ENCODE results near the gene DNAAF5. TPM values are rescaled to one million over a fixed set of nuclear protein-coding genes. Genes with fewer than 3 reads are reported as not detected.

The DNAAF5 gene
- total RNA-seq, 2 experiments from 2014 or later, result 31.5 to 37.2 TPM

- H3K27ac Mint-ChIP-seq, result no peak overlapping the region
- POLR2A ChIA-PET, result interaction anchor here (0.6 kb wide), 1 partner anchor 45 kb away, joined by 3 read pairs; no protein-coding TSS in a partner anchor
- H3K27me3 Mint-ChIP-seq, result no peaks in the 10 kb centered on the region
- peaks cover 6% of the 10 kb centered on the region for H3K4me1 Mint-ChIP-seq
- ATAC-seq (no peak), DNase-seq (no peak)
- peaks cover 19% of the 10 kb centered on the region for H3K36me3 Mint-ChIP-seq (ENCODE audit: low read depth)
- CTCF ChIA-PET, result interaction anchor here (0.6 to 1.4 kb wide), 2 partner anchors 12 to 24 kb away, joined by 3 to 5 read pairs; no protein-coding TSS in a partner anchor
- intact Hi-C loops (cut with DNase I, micrococcal nuclease), result no loop called here
- H3K9me3 Mint-ChIP-seq (ENCODE audit: low read depth), result no peaks in the 10 kb centered on the region
- peak overlapping the region; percentile 38 for H3K4me3 Mint-ChIP-seq
These were observed 15.2 kb upstream of the DNAAF5 start for GRCh38 chr7:711093-711921.

- H3K4me3 Mint-ChIP-seq, result no peak overlapping the region
- DNase-seq (no peak), ATAC-seq (no peak)
- H3K27ac Mint-ChIP-seq, result no peak overlapping the region
- ChIA-PET CTCF (interaction anchor here (1.4 kb wide), 1 partner anchor 12 kb away, joined by 5 read pairs; no protein-coding TSS in a partner anchor), POLR2A (no interaction called here)
- H3K9me3 Mint-ChIP-seq (ENCODE audit: low read depth), result no peaks in the 10 kb centered on the region
- H3K4me1 Mint-ChIP-seq, result peaks cover 6% of the 10 kb centered on the region
- H3K27me3 Mint-ChIP-seq, result no peaks in the 10 kb centered on the region
- intact Hi-C loops (cut with DNase I, micrococcal nuclease), result no loop called here
- H3K36me3 Mint-ChIP-seq (ENCODE audit: low read depth), result peaks cover 19% of the 10 kb centered on the region
These were observed 14.5 kb upstream of the DNAAF5 start for GRCh38 chr7:711922-712380.

GRCh38 chr7:712381-713138 is 13.9 kb upstream of the DNAAF5 start:
- Mint-ChIP-seq H3K36me3 (ENCODE audit: low read depth) (peaks cover 14% of the 10 kb centered on the region), H3K27ac (no peak overlapping the region), H3K4me3 (peak overlapping the region; percentile 40), H3K9me3 (ENCODE audit: low read depth) (no peaks in the 10 kb centered on the region), H3K27me3 (no peaks in the 10 kb centered on the region), H3K4me1 (peaks cover 6% of the 10 kb centered on the region)
- ChIA-PET CTCF (no interaction called here), POLR2A (no interaction called here)
- ATAC-seq (peak; percentile 64), DNase-seq (peak; percentile 34)
- intact Hi-C loops (cut with DNase I, micrococcal nuclease), result no loop called here

- Mint-ChIP-seq H3K36me3 (ENCODE audit: low read depth) (peaks cover 10% of the 10 kb centered on the region), H3K27ac (peak overlapping the region; percentile 53), H3K4me1 (peaks cover 6% of the 10 kb centered on the region), H3K4me3 (peak overlapping the region; percentile 46), H3K27me3 (no peaks in the 10 kb centered on the region), H3K9me3 (ENCODE audit: low read depth) (no peaks in the 10 kb centered on the region)
- intact Hi-C loops (cut with DNase I, micrococcal nuclease), result no loop called here
- DNase-seq (no peak), ATAC-seq (no peak)
- ChIA-PET CTCF (no interaction called here), POLR2A (no interaction called here)
These were observed 13.4 kb upstream of the DNAAF5 start for GRCh38 chr7:713139-713457.

GRCh38 chr7:713488-714230 is 12.8 kb upstream of the DNAAF5 start:
- Mint-ChIP-seq H3K36me3 (ENCODE audit: low read depth) (peaks cover 11% of the 10 kb centered on the region), H3K27ac (peak overlapping the region; percentile 53), H3K4me3 (peak overlapping the region; percentile 46), H3K27me3 (no peaks in the 10 kb centered on the region), H3K9me3 (ENCODE audit: low read depth) (no peaks in the 10 kb centered on the region), H3K4me1 (peaks cover 6% of the 10 kb centered on the region)
- ATAC-seq (no peak), DNase-seq (no peak)
- intact Hi-C loops (cut with DNase I, micrococcal nuclease), result no loop called here
- CTCF ChIA-PET, result no interaction called here
- POLR2A ChIA-PET, result no interaction called here

GRCh38 chr7:714251-714671 is 12.2 kb upstream of the DNAAF5 start:
- ATAC-seq (no peak), DNase-seq (no peak)
- ChIA-PET CTCF (no interaction called here), POLR2A (interaction anchor here (0.6 kb wide), 1 partner anchor 18 kb away, joined by 3 read pairs; no protein-coding TSS in a partner anchor)
- Mint-ChIP-seq H3K9me3 (ENCODE audit: low read depth) (no peaks in the 10 kb centered on the region), H3K27ac (no peak overlapping the region), H3K27me3 (no peaks in the 10 kb centered on the region), H3K36me3 (ENCODE audit: low read depth) (peaks cover 11% of the 10 kb centered on the region), H3K4me1 (peaks cover 6% of the 10 kb centered on the region), H3K4me3 (no peak overlapping the region)
- intact Hi-C loops (cut with DNase I, micrococcal nuclease), result no loop called here

GRCh38 chr7:716222-716621 is 10.3 kb upstream of the DNAAF5 start:
- Mint-ChIP-seq H3K27ac (no peak overlapping the region), H3K9me3 (ENCODE audit: low read depth) (no peaks in the 10 kb centered on the region), H3K4me1 (peaks cover 6% of the 10 kb centered on the region), H3K36me3 (ENCODE audit: low read depth) (peaks cover 10% of the 10 kb centered on the region), H3K4me3 (no peak overlapping the region), H3K27me3 (no peaks in the 10 kb centered on the region)
- no peak for DNase-seq
- intact Hi-C loops (cut with DNase I, micrococcal nuclease), result no loop called here
- POLR2A ChIA-PET, result no interaction called here
- ATAC-seq, result no peak
- CTCF ChIA-PET, result no interaction called here

GRCh38 chr7:716636-717035 is 9.9 kb upstream of the DNAAF5 start:
- Mint-ChIP-seq H3K9me3 (ENCODE audit: low read depth) (peaks cover 1% of the 10 kb centered on the region), H3K4me1 (peaks cover 6% of the 10 kb centered on the region), H3K27ac (no peak overlapping the region), H3K4me3 (no peak overlapping the region), H3K36me3 (ENCODE audit: low read depth) (peaks cover 12% of the 10 kb centered on the region), H3K27me3 (no peaks in the 10 kb centered on the region)
- POLR2A ChIA-PET, result no interaction called here
- CTCF ChIA-PET, result no interaction called here
- intact Hi-C loops (cut with DNase I, micrococcal nuclease), result no loop called here
- DNase-seq, result no peak
- no peak for ATAC-seq

- intact Hi-C loops (cut with DNase I, micrococcal nuclease), result no loop called here
- H3K27me3 Mint-ChIP-seq, result no peaks in the 10 kb centered on the region
- CTCF ChIA-PET, result interaction anchor here (0.9 kb wide), 1 partner anchor 72 kb away, joined by 3 read pairs; no protein-coding TSS in a partner anchor
These were observed 4.8 kb upstream of the DNAAF5 start for GRCh38 chr7:721619-722248.

GRCh38 chr7:723541-723940 is 3.0 kb upstream of the DNAAF5 start:
- H3K4me1 Mint-ChIP-seq, result peaks cover 22% of the 10 kb centered on the region
- intact Hi-C loops (cut with DNase I, micrococcal nuclease), result no loop called here
- ChIA-PET POLR2A (no interaction called here), CTCF (interaction anchor here (0.8 kb wide), 1 partner anchor 12 kb away, joined by 3 read pairs; no protein-coding TSS in a partner anchor)
- peaks cover 48% of the 10 kb centered on the region for H3K36me3 Mint-ChIP-seq (ENCODE audit: low read depth)
- no peak overlapping the region for H3K27ac Mint-ChIP-seq
- H3K4me3 Mint-ChIP-seq, result no peak overlapping the region
- DNase-seq (no peak), ATAC-seq (no peak)
- peaks cover 6% of the 10 kb centered on the region for H3K9me3 Mint-ChIP-seq (ENCODE audit: low read depth)
- no peaks in the 10 kb centered on the region for H3K27me3 Mint-ChIP-seq

More at GRCh38 chr7:721619-722248, 4.8 kb upstream of the DNAAF5 start:
- DNase-seq (no peak), ATAC-seq (no peak)
- Mint-ChIP-seq H3K9me3 (ENCODE audit: low read depth) (peaks cover 6% of the 10 kb centered on the region), H3K4me1 (peaks cover 14% of the 10 kb centered on the region), H3K36me3 (ENCODE audit: low read depth) (peaks cover 49% of the 10 kb centered on the region), H3K27ac (no peak overlapping the region), H3K4me3 (no peak overlapping the region)
- POLR2A ChIA-PET, result no interaction called here

GRCh38 chr7:724298-724697 is 2.2 kb upstream of the DNAAF5 start:
- no peak for DNase-seq
- no peak overlapping the region for H3K4me3 Mint-ChIP-seq
- H3K27ac Mint-ChIP-seq, result no peak overlapping the region
- no peak for ATAC-seq
- peaks cover 47% of the 10 kb centered on the region for H3K36me3 Mint-ChIP-seq (ENCODE audit: low read depth)
- peaks cover 6% of the 10 kb centered on the region for H3K9me3 Mint-ChIP-seq (ENCODE audit: low read depth)
- H3K4me1 Mint-ChIP-seq, result peaks cover 26% of the 10 kb centered on the region
- H3K27me3 Mint-ChIP-seq, result no peaks in the 10 kb centered on the region
- intact Hi-C loops (cut with DNase I, micrococcal nuclease), result no loop called here
- ChIA-PET CTCF (no interaction called here), POLR2A (no interaction called here)

Measured in activated CD4-positive, alpha-beta T cell treated with anti-CD3 and anti-CD28 coated beads for 36 hours (primary cell).